ENCODE results near the gene NF2.

GRCh38 chr22:29723766-29724165, 120.3 kb downstream of the NF2 start:
- TF ChIP-seq GATA3 (IDR thresholded peaks at IDR 0.05; ENCODE audit: low read depth, low read length) (no peak), GATA2 (IDR thresholded peaks at IDR 0.05; ENCODE audit: low read depth, low read length) (no peak)
